Gastroesophageal sphincter (tissue), 3 donors: ENCODE measurements around the gene CNOT3.

Experiments used
- CTCF ChIP-seq, 4 experiments: fragments of 200-600 bp in 2 of 4; fragments of 450-650 bp in 2 of 4; sonication (generic) in 1 of 4; IDR thresholded peaks; one replicate each; pipeline ENCODE4 v1.5.1; 2017 to 2019; ENCODE audit warnings: antibody characterized with exemption in 4 of 4, mild to moderate bottlenecking in 2 of 4, moderate library complexity in 2 of 4
- EP300 ChIP-seq: sonication (generic); formaldehyde crosslinking; IDR thresholded peaks from one replicate; pipeline ENCODE4 v1.6.1; 2017; ENCODE audit warnings: antibody characterized with exemption, mild to moderate bottlenecking
- POLR2A ChIP-seq, 2 donors: fragments of 450-650 bp; IDR thresholded peaks; one replicate each; pipeline ENCODE4 v1.6.1; 2017; ENCODE audit warnings: antibody characterized with exemption in 2 of 2, mild to moderate bottlenecking in 2 of 2, moderate library complexity in 1 of 2
- POLR2AphosphoS5 ChIP-seq: sonication (generic); formaldehyde crosslinking; IDR thresholded peaks from one replicate; pipeline ENCODE4 v1.6.1; 2017; ENCODE audit warnings: antibody characterized with exemption

GRCh38 chr19:54172471-54173358 lies 35.2 kb downstream of the CNOT3 start, which contains the start of gene TMC4:
- no peak for TF ChIP-seq CTCF (IDR thresholded peaks at IDR 0.05)
- TF ChIP-seq POLR2AphosphoS5 = no peak
- TF ChIP-seq POLR2A (IDR thresholded peaks at IDR 0.05) = no peak
- no peak for TF ChIP-seq EP300
